Mucosa of descending colon (tissue), 3 donors: Measurements from ENCODE around the gene TREX2. TPM values are rescaled to one million over a fixed set of nuclear protein-coding genes. Genes with fewer than 3 reads are reported as not detected.
"Not testable (repeated sequence)": the region's sequence is repeated elsewhere in the genome, so short reads cannot be mapped to it uniquely, and the experiment has no call there.

Experiments
- ATAC-seq: fragments of 200-7000 bp; cut with Tn5 transposase; one replicate; pipeline ENCODE4 v1.9.1; 2020; ENCODE audit warnings: mild to moderate bottlenecking, moderate library complexity
- DNase-seq, 3 donors: peaks; one replicate each; pipeline ENCODE4 v3.0.0-alpha.2; 2020
- H3K36me3 ChIP-seq: fragments of 200-600 bp; one replicate; pipeline ENCODE4 v1.8.0; 2021; ENCODE audit warnings: low read depth, mild to moderate bottlenecking
- H3K4me1 ChIP-seq: fragments of 200-600 bp; one replicate; pipeline ENCODE4 v1.8.0; 2021; ENCODE audit warnings: low read depth, mild to moderate bottlenecking
- H3K4me3 ChIP-seq: fragments of 200-600 bp; one replicate; pipeline ENCODE4 v1.8.0; 2021; ENCODE audit warnings: mild to moderate bottlenecking
- H3K9me3 ChIP-seq: fragments of 200-600 bp; one replicate; pipeline ENCODE4 v1.8.0; 2021; ENCODE audit warnings: mild to moderate bottlenecking
- intact Hi-C, 2 donors: fragments of 100-400 bp; cut with DNase I in 1 of 2; cut with micrococcal nuclease in 1 of 2; formaldehyde crosslinking; loops; one replicate each; pipeline versions ENCODE4 v1.11.0 to v1.11.1; 2022; cut with DNase I, micrococcal nuclease
- total RNA-seq, 3 donors: library from RNA; stranded (reverse); fragmentation: NEBNext Ultra II Directional in 2 of 3; extraction: Animal tissue kit (Norgen Biotek cat#: 25700) in 2 of 3; gene quantifications; one replicate each; pipeline versions ENCODE4 v1.2.1 to v1.2.4, GENCODE V29; 2021 to 2023
- TF ChIP-seq, protein P1 (sequence below): fragments of 200-600 bp; IDR thresholded peaks from one replicate; pipeline ENCODE4 v1.8.0; 2022; ENCODE audit warnings: antibody characterized with exemption, mild to moderate bottlenecking
- donor health status: DM: no; HTN: no; CAD: no; lungs with moderate emphysema.
- donor health status: DM: no; HTN: no; CAD: no.
- donor health status: DM: no; HTN: yes; CAD: no.

Gene TREX2
- total RNA-seq, 3 donors from 2014 or later, result 0.55 to 1.2 (median 0.63) TPM

DNA sequence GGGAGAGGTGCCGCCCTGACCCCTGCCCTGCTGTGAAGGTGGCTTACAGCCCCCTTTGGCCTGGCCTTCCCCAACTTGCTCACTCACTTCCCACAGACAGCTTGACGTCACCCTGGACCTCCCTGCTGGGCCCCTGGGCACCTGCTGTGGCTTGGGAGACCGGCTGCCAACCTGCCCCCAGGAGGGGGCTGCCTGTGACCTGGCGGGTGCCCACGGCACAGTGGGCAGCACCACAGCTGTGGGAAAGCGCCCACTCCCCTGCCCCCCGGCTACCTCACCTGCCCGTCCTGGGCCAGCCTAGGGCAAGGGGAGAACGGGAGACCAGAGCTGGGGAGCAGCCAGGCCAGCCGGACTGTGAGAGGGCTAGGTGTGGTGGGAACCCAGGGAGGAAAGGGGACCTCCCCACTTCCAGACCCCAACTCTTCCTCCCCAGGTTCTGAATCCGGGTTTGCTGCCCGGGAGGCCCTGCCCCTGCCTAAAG is 36.9 kb downstream of the TREX2 start:
- Histone ChIP-seq H3K4me3 (no peak overlapping the region), H3K4me1 (no peaks in the 10 kb centered on the region), H3K36me3 (no peaks in the 10 kb centered on the region), H3K9me3 (no peaks in the 10 kb centered on the region)
- ATAC-seq (no peak), DNase-seq (no peak)
- intact Hi-C loops, result no loop called here
- TF ChIP-seq, protein P1, sequence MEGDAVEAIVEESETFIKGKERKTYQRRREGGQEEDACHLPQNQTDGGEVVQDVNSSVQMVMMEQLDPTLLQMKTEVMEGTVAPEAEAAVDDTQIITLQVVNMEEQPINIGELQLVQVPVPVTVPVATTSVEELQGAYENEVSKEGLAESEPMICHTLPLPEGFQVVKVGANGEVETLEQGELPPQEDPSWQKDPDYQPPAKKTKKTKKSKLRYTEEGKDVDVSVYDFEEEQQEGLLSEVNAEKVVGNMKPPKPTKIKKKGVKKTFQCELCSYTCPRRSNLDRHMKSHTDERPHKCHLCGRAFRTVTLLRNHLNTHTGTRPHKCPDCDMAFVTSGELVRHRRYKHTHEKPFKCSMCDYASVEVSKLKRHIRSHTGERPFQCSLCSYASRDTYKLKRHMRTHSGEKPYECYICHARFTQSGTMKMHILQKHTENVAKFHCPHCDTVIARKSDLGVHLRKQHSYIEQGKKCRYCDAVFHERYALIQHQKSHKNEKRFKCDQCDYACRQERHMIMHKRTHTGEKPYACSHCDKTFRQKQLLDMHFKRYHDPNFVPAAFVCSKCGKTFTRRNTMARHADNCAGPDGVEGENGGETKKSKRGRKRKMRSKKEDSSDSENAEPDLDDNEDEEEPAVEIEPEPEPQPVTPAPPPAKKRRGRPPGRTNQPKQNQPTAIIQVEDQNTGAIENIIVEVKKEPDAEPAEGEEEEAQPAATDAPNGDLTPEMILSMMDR, result no peak

DNA sequence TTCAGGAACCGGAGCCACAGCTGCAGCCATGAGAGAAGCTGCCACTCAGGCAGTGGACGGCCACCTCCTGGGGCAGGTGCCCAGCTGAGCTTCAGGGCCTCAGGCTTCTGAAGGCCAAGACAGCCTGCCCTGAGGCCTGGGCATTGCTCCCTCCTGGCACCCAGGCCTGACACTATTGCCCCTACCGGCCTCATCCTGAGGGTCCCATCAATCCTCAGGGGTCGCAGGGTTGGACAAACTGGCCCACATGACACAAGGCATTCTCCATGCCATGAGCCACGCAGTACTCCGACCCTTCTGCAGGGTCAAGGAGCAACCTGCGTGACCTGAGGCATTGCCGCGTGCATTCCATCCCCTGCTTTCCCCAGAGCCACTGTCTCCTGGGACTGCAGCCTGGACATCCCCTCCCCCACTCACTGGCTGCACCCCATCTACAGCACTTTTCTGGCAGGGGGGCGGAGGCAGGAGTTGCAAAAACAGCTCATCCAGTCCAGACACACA is 37.6 kb downstream of the TREX2 start:
- TF ChIP-seq, protein P1, result no peak
- Histone ChIP-seq H3K36me3 (no peaks in the 10 kb centered on the region), H3K9me3 (no peaks in the 10 kb centered on the region), H3K4me3 (no peak overlapping the region), H3K4me1 (no peaks in the 10 kb centered on the region)
- intact Hi-C loops, result no loop called here
- ATAC-seq (no peak), DNase-seq (no peak)

DNA sequence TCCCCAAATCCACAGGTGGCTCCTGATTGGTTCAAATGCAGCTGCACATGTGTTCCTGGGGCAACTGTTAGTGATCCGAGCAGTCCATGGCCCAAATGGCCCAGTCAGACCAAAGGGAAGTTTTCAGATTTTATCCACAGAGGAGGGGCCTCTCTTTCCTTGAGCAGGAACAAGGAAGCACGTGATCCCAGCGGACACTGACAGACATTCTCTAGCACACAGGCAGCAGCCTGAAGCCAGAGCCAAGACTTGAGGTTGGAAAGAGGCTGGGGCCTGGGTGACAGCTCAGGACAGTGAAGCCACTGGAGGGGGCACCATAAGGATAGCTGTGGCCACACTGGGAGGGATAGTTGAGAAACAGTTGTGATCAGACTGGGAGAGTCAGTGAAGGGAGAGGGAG is 38.1 kb downstream of the TREX2 start:
- Histone ChIP-seq H3K4me1 (no peaks in the 10 kb centered on the region), H3K4me3 (no peak overlapping the region), H3K36me3 (no peaks in the 10 kb centered on the region), H3K9me3 (no peaks in the 10 kb centered on the region)
- ATAC-seq (no peak), DNase-seq (no peak)
- intact Hi-C loops, result no loop called here
- TF ChIP-seq, protein P1, result no peak

DNA sequence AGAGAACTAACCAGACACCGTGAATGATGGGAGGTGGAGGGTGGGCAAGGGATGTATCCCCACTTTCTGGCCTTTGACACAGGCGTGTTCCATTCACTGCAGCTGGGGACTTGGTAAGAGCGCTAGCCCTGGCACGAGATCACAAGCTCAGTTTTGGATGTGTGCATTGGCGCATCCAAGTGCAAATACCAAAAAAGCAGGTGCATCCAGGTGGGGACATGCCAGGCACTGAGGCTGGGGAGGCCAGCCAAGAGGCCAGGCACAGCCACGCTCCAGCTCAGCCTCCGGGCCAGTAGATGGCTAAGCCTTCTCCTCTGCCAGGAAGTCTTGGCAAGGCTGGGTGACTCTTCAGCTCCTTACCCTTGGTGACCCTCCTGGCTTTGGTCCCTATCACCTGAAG is 39.0 kb downstream of the TREX2 start:
- H3K36me3 ChIP-seq, result no peaks in the 10 kb centered on the region
- no peak overlapping the region for H3K4me3 ChIP-seq
- intact Hi-C loops, result no loop called here
- no peak for DNase-seq
- TF ChIP-seq, protein P1, result no peak
- ATAC-seq, result no peak
- no peaks in the 10 kb centered on the region for H3K9me3 ChIP-seq
- no peaks in the 10 kb centered on the region for H3K4me1 ChIP-seq

DNA sequence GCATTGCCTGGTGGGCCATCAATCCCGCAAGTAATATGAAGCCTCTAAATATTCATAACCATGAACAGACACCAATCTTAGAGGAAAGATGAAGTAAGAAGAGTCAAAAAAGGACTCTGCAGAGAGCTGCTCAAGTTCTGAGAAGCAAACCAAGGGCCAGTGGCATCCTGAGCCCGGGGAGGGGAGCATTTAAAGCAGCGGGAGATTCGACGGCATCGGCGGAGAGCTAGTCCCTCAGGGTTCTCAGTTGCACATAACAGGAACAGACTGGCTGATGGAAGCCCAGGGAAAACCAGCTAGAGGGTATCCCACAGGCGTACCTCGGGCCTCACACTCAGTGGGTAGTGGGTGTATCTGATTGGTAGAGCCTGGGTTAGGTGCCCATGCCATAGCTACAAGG is 39.8 kb downstream of the TREX2 start:
- intact Hi-C loops, result no loop called here
- TF ChIP-seq, protein P1, result no peak

DNA sequence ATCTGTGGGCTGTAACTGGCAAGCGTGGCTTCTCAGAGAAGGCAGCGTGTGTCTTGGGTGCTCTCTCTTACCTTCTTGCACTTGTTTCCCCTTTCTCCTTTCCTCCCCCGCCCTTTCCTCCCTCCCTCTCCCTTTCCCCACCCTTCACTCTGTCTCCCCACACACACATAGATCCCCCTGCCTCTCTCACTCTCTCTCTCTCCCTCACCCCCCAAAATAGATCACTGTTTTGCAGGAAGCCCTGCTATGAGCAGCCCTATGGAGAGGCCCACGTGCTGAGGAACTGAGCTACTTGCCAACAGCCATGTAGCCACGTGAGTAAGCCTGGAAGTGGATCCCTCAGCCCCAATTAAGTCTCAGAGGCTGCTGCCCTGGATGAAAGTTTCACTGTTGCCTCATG is 40.4 kb downstream of the TREX2 start:
- Histone ChIP-seq H3K36me3 (no peaks in the 10 kb centered on the region), H3K4me3 (no peak overlapping the region), H3K9me3 (no peaks in the 10 kb centered on the region), H3K4me1 (no peaks in the 10 kb centered on the region)
- ATAC-seq (no peak), DNase-seq (no peak)
- TF ChIP-seq, protein P1, result no peak
- intact Hi-C loops, result no loop called here

More for the DNA sequence above, 39.8 kb downstream of the TREX2 start:
- no peak overlapping the region for H3K4me3 ChIP-seq
- DNase-seq (no peak), ATAC-seq (no peak)
- no peaks in the 10 kb centered on the region for H3K36me3 ChIP-seq
- H3K4me1 ChIP-seq, result no peaks in the 10 kb centered on the region
- H3K9me3 ChIP-seq, result no peaks in the 10 kb centered on the region

DNA sequence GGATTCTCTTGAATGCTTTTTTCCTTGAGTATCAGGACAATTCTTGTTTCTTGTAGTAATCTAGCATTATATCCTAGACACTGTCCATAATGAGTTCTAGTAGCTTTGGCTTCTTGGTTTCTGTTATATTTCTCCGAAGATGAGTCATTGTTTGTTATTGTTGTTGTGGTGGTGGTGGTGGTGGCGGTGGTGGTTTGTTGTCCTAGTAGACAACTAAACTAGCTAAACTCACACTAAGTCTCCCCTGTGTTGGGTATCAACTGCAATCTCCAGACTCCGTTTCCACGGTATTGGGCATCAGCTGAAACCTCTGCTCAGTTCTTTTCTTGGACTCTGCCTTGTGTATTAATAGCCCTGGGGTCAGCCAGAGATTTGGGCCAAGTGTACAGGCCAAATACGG is 41.5 kb downstream of the TREX2 start:
- DNase-seq, H3K9me3 ChIP-seq, intact Hi-C loops, H3K36me3 ChIP-seq, H3K4me1 ChIP-seq, H3K4me3 ChIP-seq, ATAC-seq: not testable (repeated sequence)
